HCT116 (cell line): ENCODE measurements around the gene ADGRF4.
"Not testable (repeated sequence)": the region's sequence is repeated elsewhere in the genome, so short reads cannot be mapped to it uniquely, and the experiment has no call there.

Source experiments
- CBX3 ChIP-seq: IDR thresholded peaks from 2 replicates; pipeline ENCODE4 v1.6.1; 2012; ENCODE audit warnings: low read depth
- CTCF ChIP-seq, 3 experiments: fragments of 200-600 bp in 1 of 3; sonication (generic) in 1 of 3; IDR thresholded peaks in 2 of 3; conservative IDR thresholded peaks in 1 of 3; 2 replicates each; pipeline ENCODE4 v1.5.1; 2012 to 2017; ENCODE audit warnings: low read depth in 2 of 3, low read length in 2 of 3, antibody characterized with exemption in 1 of 3, borderline replicate concordance in 1 of 3, control low read depth in 1 of 3, mild to moderate bottlenecking in 1 of 3, mixed read lengths in 1 of 3, mixed run types in 1 of 3, moderate library complexity in 1 of 3; ENCODE audit not compliant: insufficient read depth in 1 of 3
- EZH2phosphoT487 ChIP-seq: fragments of 200-600 bp; IDR thresholded peaks from 2 replicates; pipeline ENCODE4 v1.6.1; 2018; ENCODE audit warnings: antibody characterized with exemption, borderline replicate concordance
- MAX ChIP-seq: IDR thresholded peaks from 2 replicates; pipeline ENCODE4 v1.6.1; 2012
- POLR2A ChIP-seq: IDR thresholded peaks from 2 replicates; pipeline ENCODE4 v1.7.0; 2011; ENCODE audit warnings: borderline replicate concordance; ENCODE audit not compliant: insufficient read depth, insufficient read length; ENCODE audit errors: extremely low read depth
- POLR2AphosphoS5 ChIP-seq: IDR thresholded peaks from 2 replicates; pipeline ENCODE4 v1.6.1; 2011; ENCODE audit warnings: mild to moderate bottlenecking, low read depth, low read length, moderate library complexity
- SIN3A ChIP-seq: IDR thresholded peaks from 2 replicates; pipeline ENCODE4 v1.6.1; 2012; ENCODE audit warnings: low read depth
- SP1 ChIP-seq: IDR thresholded peaks from 2 replicates; pipeline ENCODE4 v1.6.1; 2012; ENCODE audit warnings: low read depth

GRCh38 chr6:47745269-47745668 is 46.9 kb downstream of the ADGRF4 start:
- not testable (repeated sequence) for TF ChIP-seq CTCF (IDR thresholded peaks at IDR 0.05 in 2 of 3, conservative IDR thresholded peaks at IDR 0.05 in 1 of 3; ENCODE audit: borderline replicate concordance in 1 of 3, insufficient read depth in 1 of 3, low read depth in 2 of 3, low read length in 2 of 3); MAX; SP1; POLR2A; CBX3; SIN3A; POLR2AphosphoS5; EZH2phosphoT487
